NCI-H187 treated with DMSO at 0.1 percent for 48 hours (cell line): ENCODE results near the gene STAT1.
A peak's percentile ranks its signal among the peaks of the same experiment; 100 is the strongest.

ENCODE experiments used
- DNase-seq: peaks from one replicate; lab custom pipeline; 2025; lab: John Stamatoyannopoulos, UW

STAT1 gene

GRCh38 chr2:191031256-191031655 is 17.3 kb upstream of the STAT1 start:
- no peak for DNase-seq

GRCh38 chr2:191030521-191031154 is 16.7 kb upstream of the STAT1 start:
- DNase-seq, result no peak

- DNase-seq, result no peak
Observed at GRCh38 chr2:191029280-191029950, 15.4 kb upstream of the STAT1 start.

- DNase-seq, result no peak
Observed at GRCh38 chr2:191026377-191026776, 12.4 kb upstream of the STAT1 start.

- no peak for DNase-seq
Observed at GRCh38 chr2:191025135-191025534, 11.2 kb upstream of the STAT1 start.

- DNase-seq, result no peak
Observed at GRCh38 chr2:191023235-191023679, 9.3 kb upstream of the STAT1 start.

GRCh38 chr2:191020742-191021381 is 6.9 kb upstream of the STAT1 start:
- DNase-seq, result no peak

- DNase-seq, result peak; percentile 67
Observed at GRCh38 chr2:191020221-191020741, 6.3 kb upstream of the STAT1 start.

- DNase-seq, result no peak
Observed at GRCh38 chr2:191019376-191019775, 5.4 kb upstream of the STAT1 start.

GRCh38 chr2:191018643-191019119 is 4.7 kb upstream of the STAT1 start:
- DNase-seq, result no peak

- no peak for DNase-seq
Observed at GRCh38 chr2:191018048-191018447, 4.1 kb upstream of the STAT1 start.

- no peak for DNase-seq
Observed at GRCh38 chr2:191015831-191016230, 1.9 kb upstream of the STAT1 start.

- no peak for DNase-seq
Observed at GRCh38 chr2:191015239-191015638, 1.3 kb upstream of the STAT1 start.

- DNase-seq, result no peak
Observed at GRCh38 chr2:191014653-191015020, 666 bp upstream of the STAT1 start.

- DNase-seq, result no peak
Observed at GRCh38 chr2:191013682-191013931, 364 bp downstream of the STAT1 start.

GRCh38 chr2:191012845-191013681 is 908 bp downstream of the STAT1 start:
- DNase-seq, result no peak

GRCh38 chr2:191012346-191012745 is 1.6 kb downstream of the STAT1 start:
- no peak for DNase-seq

GRCh38 chr2:191010887-191011885 is 2.8 kb downstream of the STAT1 start:
- DNase-seq, result no peak

- DNase-seq, result no peak
Observed at GRCh38 chr2:191009541-191010374, 4.2 kb downstream of the STAT1 start.

- no peak for DNase-seq
Observed at GRCh38 chr2:191008286-191008685, 5.7 kb downstream of the STAT1 start.
